ENCODE data around the gene TTLL8. TPM values are rescaled to one million over a fixed set of nuclear protein-coding genes. Genes with fewer than 3 reads are reported as not detected.

TTLL8 gene
- polyA plus RNA-seq, 1 of the 3 experiments (the other 2 are of a cell fraction) = not detected

DNA sequence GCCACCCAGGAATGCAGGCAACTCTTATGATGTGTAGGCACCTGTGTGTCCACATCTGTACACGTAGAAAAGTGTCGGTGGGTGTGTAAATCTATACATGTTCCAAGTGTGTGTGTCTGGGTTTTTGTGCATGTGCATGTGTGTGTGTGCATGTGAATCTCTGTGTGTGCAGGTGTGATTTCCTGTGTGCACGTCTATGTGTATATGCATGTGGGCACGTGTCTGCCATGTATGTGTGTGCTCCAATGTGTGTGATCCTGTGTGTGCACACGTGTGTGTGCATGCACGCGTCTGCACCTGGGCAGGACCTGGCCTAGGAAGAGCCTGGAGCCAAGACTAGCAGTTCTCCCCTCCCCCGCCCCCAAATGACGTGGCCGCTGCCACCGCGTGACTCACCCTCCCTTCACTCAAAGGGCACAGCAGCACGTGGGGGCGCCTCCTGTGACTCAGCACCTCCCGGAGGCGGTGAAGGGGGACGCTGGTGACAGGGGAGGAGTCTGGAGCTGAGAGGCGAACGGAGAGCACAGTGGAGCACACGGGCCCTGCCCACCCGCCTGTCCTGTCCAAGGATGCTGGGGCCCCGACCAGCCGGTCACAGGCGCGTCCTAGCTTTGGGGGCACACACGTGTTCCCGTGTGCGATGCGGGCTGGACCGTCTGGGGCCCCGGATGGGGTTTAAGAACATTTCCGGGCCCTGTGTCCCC lies 87.4 kb downstream of the TTLL8 start (continued):
- TF ChIP-seq MAX (IDR thresholded peaks at IDR 0.05; ENCODE audit: low read depth) (peak; percentile 99), NRF1 (IDR thresholded peaks at IDR 0.05; ENCODE audit: low read depth, low read length) (no peak), CTCF (IDR thresholded peaks at IDR 0.05) (no peak), PBX3 (IDR thresholded peaks at IDR 0.05) (peak; percentile 90), FOSL2 (IDR thresholded peaks at IDR 0.05; ENCODE audit: borderline replicate concordance, low read depth) (peak; percentile 99), ZBTB33 (IDR thresholded peaks at IDR 0.05; ENCODE audit: borderline replicate concordance, low read depth) (no peak), FOXJ3 (CRISPR knock-in tag; IDR thresholded peaks at IDR 0.05) (no peak)
- TF ChIP-seq, protein P1, sequence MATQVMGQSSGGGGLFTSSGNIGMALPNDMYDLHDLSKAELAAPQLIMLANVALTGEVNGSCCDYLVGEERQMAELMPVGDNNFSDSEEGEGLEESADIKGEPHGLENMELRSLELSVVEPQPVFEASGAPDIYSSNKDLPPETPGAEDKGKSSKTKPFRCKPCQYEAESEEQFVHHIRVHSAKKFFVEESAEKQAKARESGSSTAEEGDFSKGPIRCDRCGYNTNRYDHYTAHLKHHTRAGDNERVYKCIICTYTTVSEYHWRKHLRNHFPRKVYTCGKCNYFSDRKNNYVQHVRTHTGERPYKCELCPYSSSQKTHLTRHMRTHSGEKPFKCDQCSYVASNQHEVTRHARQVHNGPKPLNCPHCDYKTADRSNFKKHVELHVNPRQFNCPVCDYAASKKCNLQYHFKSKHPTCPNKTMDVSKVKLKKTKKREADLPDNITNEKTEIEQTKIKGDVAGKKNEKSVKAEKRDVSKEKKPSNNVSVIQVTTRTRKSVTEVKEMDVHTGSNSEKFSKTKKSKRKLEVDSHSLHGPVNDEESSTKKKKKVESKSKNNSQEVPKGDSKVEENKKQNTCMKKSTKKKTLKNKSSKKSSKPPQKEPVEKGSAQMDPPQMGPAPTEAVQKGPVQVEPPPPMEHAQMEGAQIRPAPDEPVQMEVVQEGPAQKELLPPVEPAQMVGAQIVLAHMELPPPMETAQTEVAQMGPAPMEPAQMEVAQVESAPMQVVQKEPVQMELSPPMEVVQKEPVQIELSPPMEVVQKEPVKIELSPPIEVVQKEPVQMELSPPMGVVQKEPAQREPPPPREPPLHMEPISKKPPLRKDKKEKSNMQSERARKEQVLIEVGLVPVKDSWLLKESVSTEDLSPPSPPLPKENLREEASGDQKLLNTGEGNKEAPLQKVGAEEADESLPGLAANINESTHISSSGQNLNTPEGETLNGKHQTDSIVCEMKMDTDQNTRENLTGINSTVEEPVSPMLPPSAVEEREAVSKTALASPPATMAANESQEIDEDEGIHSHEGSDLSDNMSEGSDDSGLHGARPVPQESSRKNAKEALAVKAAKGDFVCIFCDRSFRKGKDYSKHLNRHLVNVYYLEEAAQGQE (IDR thresholded peaks at IDR 0.05; ENCODE audit: low read depth, low read length) = no peak
